ENCODE data around the gene ADGRA3.

Gene ADGRA3

GRCh38 chr4:22486276-22486675, 29.6 kb downstream of the ADGRA3 start:
- Histone ChIP-seq H3K4me3 (ENCODE audit: low read depth in 1 of 2, low read length in 1 of 2) (no peak overlapping the region), H3K27ac (no peak overlapping the region)

GRCh38 chr4:22485737-22486136, 30.1 kb downstream of the ADGRA3 start:
- H3K9me3 ChIP-seq = no peaks in the 10 kb centered on the region
- no peaks in the 10 kb centered on the region for H3K4me1 ChIP-seq (ENCODE audit: control insufficient read depth in 1 of 2, insufficient read depth in 1 of 2, low read depth in 1 of 2, low read length in 1 of 2)
- H3K27me3 ChIP-seq = no peaks in the 10 kb centered on the region
- TF ChIP-seq CTCF (IDR thresholded peaks at IDR 0.05) = no peak
- no peak overlapping the region for H3K27ac ChIP-seq
- H3K36me3 ChIP-seq = no peaks in the 10 kb centered on the region
- H3K4me3 ChIP-seq (ENCODE audit: low read depth in 1 of 2, low read length in 1 of 2) = no peak overlapping the region

More at GRCh38 chr4:22486276-22486675, 29.6 kb downstream of the ADGRA3 start:
- no peak for TF ChIP-seq CTCF (IDR thresholded peaks at IDR 0.05)
- no peaks in the 10 kb centered on the region for H3K27me3 ChIP-seq
- H3K9me3 ChIP-seq = no peaks in the 10 kb centered on the region
- H3K4me1 ChIP-seq (ENCODE audit: control insufficient read depth in 1 of 2, insufficient read depth in 1 of 2, low read depth in 1 of 2, low read length in 1 of 2) = no peaks in the 10 kb centered on the region
- no peaks in the 10 kb centered on the region for H3K36me3 ChIP-seq

GRCh38 chr4:22483551-22483981, 32.3 kb downstream of the ADGRA3 start:
- Histone ChIP-seq H3K27me3 (no peaks in the 10 kb centered on the region), H3K36me3 (no peaks in the 10 kb centered on the region), H3K9me3 (no peaks in the 10 kb centered on the region), H3K27ac (no peak overlapping the region), H3K4me3 (ENCODE audit: low read depth in 1 of 2, low read length in 1 of 2) (no peak overlapping the region), H3K4me1 (ENCODE audit: control insufficient read depth in 1 of 2, insufficient read depth in 1 of 2, low read depth in 1 of 2, low read length in 1 of 2) (no peaks in the 10 kb centered on the region)
- TF ChIP-seq CTCF (IDR thresholded peaks at IDR 0.05) = no peak

- Histone ChIP-seq H3K4me3 (ENCODE audit: low read depth in 1 of 2, low read length in 1 of 2) (no peak overlapping the region), H3K9me3 (no peaks in the 10 kb centered on the region), H3K27ac (no peak overlapping the region), H3K4me1 (ENCODE audit: control insufficient read depth in 1 of 2, insufficient read depth in 1 of 2, low read depth in 1 of 2, low read length in 1 of 2) (no peaks in the 10 kb centered on the region), H3K36me3 (no peaks in the 10 kb centered on the region), H3K27me3 (no peaks in the 10 kb centered on the region)
- TF ChIP-seq CTCF (IDR thresholded peaks at IDR 0.05) = no peak
Observed at GRCh38 chr4:22482250-22483127, 33.4 kb downstream of the ADGRA3 start.

- H3K9me3 ChIP-seq = no peaks in the 10 kb centered on the region
- no peaks in the 10 kb centered on the region for H3K27me3 ChIP-seq
- no peaks in the 10 kb centered on the region for H3K36me3 ChIP-seq
- no peak for TF ChIP-seq CTCF (IDR thresholded peaks at IDR 0.05)
- H3K27ac ChIP-seq = no peak overlapping the region
- H3K4me1 ChIP-seq (ENCODE audit: control insufficient read depth in 1 of 2, insufficient read depth in 1 of 2, low read depth in 1 of 2, low read length in 1 of 2) = no peaks in the 10 kb centered on the region
- no peak overlapping the region for H3K4me3 ChIP-seq (ENCODE audit: low read depth in 1 of 2, low read length in 1 of 2)
Observed at GRCh38 chr4:22480675-22481327, 35.1 kb downstream of the ADGRA3 start.
